ENCODE measurements around the gene ZFP64. TPM values are rescaled to one million over a fixed set of nuclear protein-coding genes. Genes with fewer than 3 reads are reported as not detected.

Gene ZFP64
- total RNA-seq, 1 donor from 2014 or later: 49.8 TPM

GRCh38 chr20:52180180-52180840 is 11.3 kb downstream of the ZFP64 start:
- no peaks in the 10 kb centered on the region for H3K27me3 ChIP-seq (ENCODE audit: control insufficient read depth, insufficient read depth, low read length)
- FAIRE-seq: no peak
- DNase-seq (ENCODE audit: low read depth): no peak
- H3K4me3 ChIP-seq (ENCODE audit: low read depth, low read length): no peak overlapping the region
- H3K36me3 ChIP-seq (ENCODE audit: control insufficient read depth, insufficient read depth, low read length): peaks cover 5% of the 10 kb centered on the region
- TF ChIP-seq, protein P1, sequence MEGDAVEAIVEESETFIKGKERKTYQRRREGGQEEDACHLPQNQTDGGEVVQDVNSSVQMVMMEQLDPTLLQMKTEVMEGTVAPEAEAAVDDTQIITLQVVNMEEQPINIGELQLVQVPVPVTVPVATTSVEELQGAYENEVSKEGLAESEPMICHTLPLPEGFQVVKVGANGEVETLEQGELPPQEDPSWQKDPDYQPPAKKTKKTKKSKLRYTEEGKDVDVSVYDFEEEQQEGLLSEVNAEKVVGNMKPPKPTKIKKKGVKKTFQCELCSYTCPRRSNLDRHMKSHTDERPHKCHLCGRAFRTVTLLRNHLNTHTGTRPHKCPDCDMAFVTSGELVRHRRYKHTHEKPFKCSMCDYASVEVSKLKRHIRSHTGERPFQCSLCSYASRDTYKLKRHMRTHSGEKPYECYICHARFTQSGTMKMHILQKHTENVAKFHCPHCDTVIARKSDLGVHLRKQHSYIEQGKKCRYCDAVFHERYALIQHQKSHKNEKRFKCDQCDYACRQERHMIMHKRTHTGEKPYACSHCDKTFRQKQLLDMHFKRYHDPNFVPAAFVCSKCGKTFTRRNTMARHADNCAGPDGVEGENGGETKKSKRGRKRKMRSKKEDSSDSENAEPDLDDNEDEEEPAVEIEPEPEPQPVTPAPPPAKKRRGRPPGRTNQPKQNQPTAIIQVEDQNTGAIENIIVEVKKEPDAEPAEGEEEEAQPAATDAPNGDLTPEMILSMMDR (IDR thresholded peaks at IDR 0.05; ENCODE audit: insufficient read depth, low read length, severe bottlenecking): no peak

DNA sequence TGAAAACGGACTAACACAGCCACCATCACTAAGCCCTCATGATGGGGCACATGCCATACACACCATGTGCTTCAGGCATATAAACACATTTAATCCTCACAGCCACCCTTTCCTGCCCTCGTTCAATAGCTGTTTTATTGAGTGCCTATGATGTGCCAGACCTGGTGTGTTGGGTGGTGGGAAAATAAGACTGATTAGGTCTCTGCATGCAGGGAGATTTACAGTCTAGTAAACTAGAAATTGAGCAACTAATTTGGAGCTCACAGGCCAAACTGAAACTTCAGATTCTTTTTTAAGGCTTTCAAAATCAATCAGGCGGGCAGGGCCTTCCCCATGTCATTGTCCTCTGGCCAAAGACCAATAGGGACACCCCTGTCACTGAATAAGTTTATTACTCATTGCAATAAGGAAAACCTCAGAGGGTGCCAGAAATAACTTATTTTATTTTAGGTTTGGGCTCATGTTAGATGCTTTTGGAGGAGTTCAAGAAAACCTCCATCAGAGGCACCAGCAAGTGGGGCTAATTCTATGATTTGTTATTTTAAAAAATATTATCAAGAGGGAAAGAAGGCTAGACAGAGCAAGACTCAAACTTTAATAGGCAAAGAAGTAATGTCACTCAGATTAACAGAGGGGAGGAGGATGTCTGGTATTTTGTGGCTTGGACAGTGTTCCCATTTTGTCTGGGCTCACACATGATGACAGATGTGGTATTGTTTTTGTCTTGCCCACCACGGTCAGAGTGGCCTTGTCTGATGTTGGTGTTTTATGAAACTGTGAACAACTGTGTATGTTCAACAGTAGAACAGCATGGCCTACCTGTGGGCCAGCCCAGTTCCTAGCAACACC is 12.0 kb downstream of the ZFP64 start:
- Histone ChIP-seq H3K27me3 (ENCODE audit: control insufficient read depth, insufficient read depth, low read length) (no peaks in the 10 kb centered on the region), H3K4me3 (ENCODE audit: low read depth, low read length) (no peak overlapping the region), H3K36me3 (ENCODE audit: control insufficient read depth, insufficient read depth, low read length) (peaks cover 5% of the 10 kb centered on the region)
- FAIRE-seq (peak; percentile 50), DNase-seq (ENCODE audit: low read depth) (no peak)
- TF ChIP-seq, protein P1 (IDR thresholded peaks at IDR 0.05; ENCODE audit: insufficient read depth, low read length, severe bottlenecking): no peak

DNA sequence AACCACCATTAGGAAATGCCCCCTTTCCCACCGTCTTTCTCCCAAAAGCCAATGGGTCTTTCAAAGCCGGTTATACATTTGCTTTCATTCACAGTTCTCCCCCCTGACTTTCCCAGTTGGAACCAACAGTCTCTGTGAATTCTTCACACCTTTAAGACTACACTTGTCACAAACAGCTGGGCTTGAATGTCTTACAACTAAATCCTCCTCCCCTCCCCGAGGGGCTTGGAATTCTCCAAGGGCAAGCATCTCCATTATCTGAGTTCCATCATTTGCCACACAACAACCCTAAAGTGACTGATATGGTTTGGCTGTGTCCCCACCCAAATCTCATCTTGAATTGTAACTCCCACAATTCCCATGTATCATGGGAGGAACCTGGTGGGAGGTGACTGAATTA is 12.9 kb downstream of the ZFP64 start:
- Histone ChIP-seq H3K27me3 (ENCODE audit: control insufficient read depth, insufficient read depth, low read length) (no peaks in the 10 kb centered on the region), H3K4me3 (ENCODE audit: low read depth, low read length) (no peak overlapping the region), H3K36me3 (ENCODE audit: control insufficient read depth, insufficient read depth, low read length) (peaks cover 5% of the 10 kb centered on the region)
- DNase-seq (ENCODE audit: low read depth) (no peak), FAIRE-seq (no peak)
- TF ChIP-seq, protein P1 (IDR thresholded peaks at IDR 0.05; ENCODE audit: insufficient read depth, low read length, severe bottlenecking): no peak

GRCh38 chr20:52175840-52176239 is 15.7 kb downstream of the ZFP64 start:
- Histone ChIP-seq H3K4me3 (ENCODE audit: low read depth, low read length) (no peak overlapping the region), H3K36me3 (ENCODE audit: control insufficient read depth, insufficient read depth, low read length) (peaks cover 8% of the 10 kb centered on the region), H3K27me3 (ENCODE audit: control insufficient read depth, insufficient read depth, low read length) (no peaks in the 10 kb centered on the region)
- FAIRE-seq (no peak), DNase-seq (ENCODE audit: low read depth) (no peak)
- TF ChIP-seq, protein P1 (IDR thresholded peaks at IDR 0.05; ENCODE audit: insufficient read depth, low read length, severe bottlenecking): no peak

DNA sequence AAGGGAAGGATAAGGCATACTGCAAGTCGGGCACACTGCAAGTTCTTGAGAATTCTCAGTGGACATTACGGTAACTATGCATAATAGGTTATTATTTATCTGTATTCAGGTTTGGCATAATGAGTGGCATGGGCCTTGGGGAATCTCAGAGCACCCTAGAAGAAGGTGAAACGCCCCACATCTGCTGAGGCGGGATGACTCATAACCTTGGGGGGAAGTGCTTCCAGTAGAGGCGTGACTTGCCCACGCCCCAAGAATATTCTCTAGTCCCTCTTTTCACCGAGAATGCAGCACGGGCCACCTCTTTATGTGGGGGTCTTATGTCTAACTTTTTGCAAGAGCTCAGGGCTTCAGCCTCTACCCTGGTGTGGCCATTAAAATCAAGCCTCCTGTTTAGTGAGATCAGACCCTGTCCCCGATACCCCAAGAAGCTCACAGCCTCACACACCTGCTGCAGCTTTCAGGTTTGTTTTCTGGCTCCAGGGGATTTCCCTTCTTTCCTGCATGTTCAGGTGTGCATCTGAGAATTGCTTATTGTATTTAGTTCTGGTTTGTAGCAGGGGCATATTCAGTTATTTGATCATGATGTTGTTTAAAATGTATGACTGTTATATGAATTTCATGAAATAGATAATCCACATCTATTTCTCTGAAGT is 19.1 kb downstream of the ZFP64 start:
- FAIRE-seq (no peak), DNase-seq (ENCODE audit: low read depth) (no peak)
- Histone ChIP-seq H3K36me3 (ENCODE audit: control insufficient read depth, insufficient read depth, low read length) (peaks cover 5% of the 10 kb centered on the region), H3K4me3 (ENCODE audit: low read depth, low read length) (no peak overlapping the region), H3K27me3 (ENCODE audit: control insufficient read depth, insufficient read depth, low read length) (no peaks in the 10 kb centered on the region)
- TF ChIP-seq, protein P1 (IDR thresholded peaks at IDR 0.05; ENCODE audit: insufficient read depth, low read length, severe bottlenecking): no peak

Measured in bronchial epithelial cell (primary cell).